ENCODE measurements around the gene TPD52L2. TPM values are rescaled to one million over a fixed set of nuclear protein-coding genes. Genes with fewer than 3 reads are reported as not detected.

TPD52L2 gene
- total and polyA plus RNA-seq, 3 donors from 2014 or later, result 89.9 to 132 (median 100) TPM

GRCh38 chr20:63857764-63858392 lies 7.2 kb upstream of the TPD52L2 start:
- H3K4me1 ChIP-seq, result peaks cover 61% of the 10 kb centered on the region
- peak; percentile 72 for DNase-seq

GRCh38 chr20:63858393-63859165 lies 6.5 kb upstream of the TPD52L2 start:
- TF ChIP-seq POLR2A (IDR thresholded peaks at IDR 0.05) (no peak), CTCF (IDR thresholded peaks at IDR 0.05) (peak in 2 of 3 experiments; percentile 18 to 22)
- Histone ChIP-seq H3K4me1 (peaks cover 64% of the 10 kb centered on the region), H3K27ac (peak overlapping the region in 1 of 2 donors; percentile 59), H3K27me3 (no peaks in the 10 kb centered on the region), H3K36me3 (ENCODE audit: low read depth, missing control alignments) (no peaks in the 10 kb centered on the region), H3K9me3 (no peaks in the 10 kb centered on the region), H3K4me3 (no peak overlapping the region)
- DNase-seq, result no peak
- intact Hi-C loops (cut with DNase I; ENCODE audit: low total_unique reads), result loop anchor here (5.0 kb wide), 1 partner anchor 71 kb away; no protein-coding TSS in a partner anchor
- WGBS, 2 donors, result 22 to 45% methylated on average over 11 to 12 of the region's 12 CpGs

More at GRCh38 chr20:63857764-63858392, 7.2 kb upstream of the TPD52L2 start:
- WGBS, 2 donors, result 22 to 31% methylated on average over 9 to 14 of the region's 14 CpGs
- H3K9me3 ChIP-seq, result no peaks in the 10 kb centered on the region
- no peak for TF ChIP-seq POLR2A (IDR thresholded peaks at IDR 0.05)
- no peak for TF ChIP-seq CTCF (IDR thresholded peaks at IDR 0.05)
- H3K27ac ChIP-seq, result peak overlapping the region in 1 of 2 donors; percentile 59
- H3K27me3 ChIP-seq, result no peaks in the 10 kb centered on the region
- H3K36me3 ChIP-seq (ENCODE audit: low read depth, missing control alignments), result no peaks in the 10 kb centered on the region
- intact Hi-C loops (cut with DNase I; ENCODE audit: low total_unique reads), result loop anchor here (5.0 kb wide), 1 partner anchor 71 kb away; no protein-coding TSS in a partner anchor
- H3K4me3 ChIP-seq, result no peak overlapping the region

- 43 to 53% methylated on average over 6 to 7 of the region's 7 CpGs for WGBS, 2 donors
- no peak for TF ChIP-seq CTCF (IDR thresholded peaks at IDR 0.05)
- TF ChIP-seq POLR2A (IDR thresholded peaks at IDR 0.05), result no peak
- H3K9me3 ChIP-seq, result no peaks in the 10 kb centered on the region
These were observed 5.8 kb upstream of the TPD52L2 start for GRCh38 chr20:63859166-63859699.

GRCh38 chr20:63860325-63861051 lies 4.6 kb upstream of the TPD52L2 start:
- DNase-seq, result no peak
- Histone ChIP-seq H3K4me1 (peaks cover 49% of the 10 kb centered on the region), H3K4me3 (no peak overlapping the region), H3K27me3 (no peaks in the 10 kb centered on the region), H3K36me3 (ENCODE audit: low read depth, missing control alignments) (no peaks in the 10 kb centered on the region), H3K9me3 (no peaks in the 10 kb centered on the region), H3K27ac (no peak overlapping the region)
- 70 to 76% methylated on average over 16 to 17 of the region's 17 CpGs for WGBS, 2 donors
- TF ChIP-seq POLR2A (IDR thresholded peaks at IDR 0.05), result no peak
- TF ChIP-seq CTCF (IDR thresholded peaks at IDR 0.05), result no peak
- intact Hi-C loops (cut with DNase I; ENCODE audit: low total_unique reads), result no loop called here

More at GRCh38 chr20:63859166-63859699, 5.8 kb upstream of the TPD52L2 start:
- Histone ChIP-seq H3K27ac (peak overlapping the region in 1 of 2 donors; percentile 59), H3K27me3 (no peaks in the 10 kb centered on the region), H3K4me1 (peaks cover 62% of the 10 kb centered on the region), H3K36me3 (ENCODE audit: low read depth, missing control alignments) (no peaks in the 10 kb centered on the region), H3K4me3 (no peak overlapping the region)
- intact Hi-C loops (cut with DNase I; ENCODE audit: low total_unique reads), result loop anchor here (5.0 kb wide), 1 partner anchor 72 kb away; no protein-coding TSS in a partner anchor
- no peak for DNase-seq

Measured in testis (tissue), 3 donors.